Esophagus muscularis mucosa (tissue), 3 donors: ENCODE results near the gene ACSF3.

Experiments used
- EP300 ChIP-seq: sonication (generic); formaldehyde crosslinking; IDR thresholded peaks from one replicate; pipeline ENCODE4 v1.6.1; 2017; ENCODE audit warnings: antibody characterized with exemption
- TF ChIP-seq, protein P1 (sequence below), 3 experiments: fragments of 200-600 bp in 2 of 3; fragments of 450-650 bp in 1 of 3; sonication (generic) in 2 of 3; IDR thresholded peaks; one replicate each; pipeline ENCODE4 v1.5.1; 2017 to 2019; ENCODE audit warnings: antibody characterized with exemption in 3 of 3, mild to moderate bottlenecking in 2 of 3, moderate library complexity in 1 of 3

DNA sequence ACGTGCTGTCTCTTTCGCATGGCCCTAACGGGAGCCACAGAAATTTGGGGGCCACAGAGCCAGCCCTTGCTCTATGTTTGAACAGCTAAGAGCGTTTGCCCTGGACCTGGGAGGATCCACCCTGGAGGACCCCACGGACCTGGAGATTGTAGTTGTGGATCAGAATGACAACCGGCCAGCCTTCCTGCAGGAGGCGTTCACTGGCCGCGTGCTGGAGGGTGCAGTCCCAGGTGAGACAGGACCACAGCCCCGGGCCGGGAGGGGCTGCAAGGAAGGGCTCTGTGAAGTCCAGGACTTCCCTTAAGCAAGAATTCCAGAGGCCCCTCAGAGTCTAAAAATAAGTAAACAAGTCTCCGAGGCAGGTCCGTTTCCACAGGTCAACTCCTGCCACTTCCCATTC, 89.8 kb downstream of the ACSF3 start:
- TF ChIP-seq EP300: no peak
- TF ChIP-seq, protein P1, sequence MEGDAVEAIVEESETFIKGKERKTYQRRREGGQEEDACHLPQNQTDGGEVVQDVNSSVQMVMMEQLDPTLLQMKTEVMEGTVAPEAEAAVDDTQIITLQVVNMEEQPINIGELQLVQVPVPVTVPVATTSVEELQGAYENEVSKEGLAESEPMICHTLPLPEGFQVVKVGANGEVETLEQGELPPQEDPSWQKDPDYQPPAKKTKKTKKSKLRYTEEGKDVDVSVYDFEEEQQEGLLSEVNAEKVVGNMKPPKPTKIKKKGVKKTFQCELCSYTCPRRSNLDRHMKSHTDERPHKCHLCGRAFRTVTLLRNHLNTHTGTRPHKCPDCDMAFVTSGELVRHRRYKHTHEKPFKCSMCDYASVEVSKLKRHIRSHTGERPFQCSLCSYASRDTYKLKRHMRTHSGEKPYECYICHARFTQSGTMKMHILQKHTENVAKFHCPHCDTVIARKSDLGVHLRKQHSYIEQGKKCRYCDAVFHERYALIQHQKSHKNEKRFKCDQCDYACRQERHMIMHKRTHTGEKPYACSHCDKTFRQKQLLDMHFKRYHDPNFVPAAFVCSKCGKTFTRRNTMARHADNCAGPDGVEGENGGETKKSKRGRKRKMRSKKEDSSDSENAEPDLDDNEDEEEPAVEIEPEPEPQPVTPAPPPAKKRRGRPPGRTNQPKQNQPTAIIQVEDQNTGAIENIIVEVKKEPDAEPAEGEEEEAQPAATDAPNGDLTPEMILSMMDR (IDR thresholded peaks at IDR 0.05): no peak
